Caco-2 (cell line): ENCODE measurements around the gene NKAIN4. TPM values are rescaled to one million over a fixed set of nuclear protein-coding genes. Genes with fewer than 3 reads are reported as not detected.

Experiments
- BruUV-seq: library from RNA; stranded (reverse); fragments of 400-500 nt; replicated peaks from 2 replicates; lab custom pipeline; 2021; lab: Mats Ljungman, UMichigan
- CTCF ChIA-PET: fragments of 300-600 bp; sonication (Branson Sonifier 250); formaldehyde crosslinking; loops from one replicate; lab custom pipeline; 2022; ENCODE audit warnings: antibody characterized with exemption; lab: Charles Lee
- POLR2A ChIA-PET: fragments of 300-600 bp; sonication (Branson Sonifier 250); formaldehyde crosslinking; loops from one replicate; lab custom pipeline; 2022; ENCODE audit warnings: antibody characterized with exemption; lab: Charles Lee
- DNase-seq, 2 experiments: peaks; one replicate each; pipeline versions ENCODE4 v3.0.0 to v3.0.0-alpha.2; 2020 to 2022
- H3K27me3 ChIP-seq: replicated peaks from 2 replicates; pipeline ENCODE4 v1.6.0; 2011; ENCODE audit warnings: low read length; ENCODE audit not compliant: control insufficient read depth, insufficient read depth
- H3K36me3 ChIP-seq: 2 replicates; pipeline ENCODE4 v1.5.1; 2011; ENCODE audit warnings: low read length; ENCODE audit not compliant: control insufficient read depth, insufficient read depth
- H3K4me1 ChIP-seq: fragments of 250-450 bp; sonication (Bioruptor Pico); 2 replicates; pipeline ENCODE4 v1.5.1; 2020; ENCODE audit warnings: mild to moderate bottlenecking
- H3K4me3 ChIP-seq: 2 replicates; pipeline ENCODE4 v1.5.1; 2011; ENCODE audit warnings: low read depth, mild to moderate bottlenecking, control low read depth, low read length
- H3K9me3 ChIP-seq: fragments of 250-450 bp; sonication (Bioruptor Pico); 2 replicates; pipeline ENCODE4 v1.5.1; 2020; ENCODE audit warnings: mild to moderate bottlenecking, moderate library complexity
- H3K27ac Mint-ChIP-seq: one replicate; pipeline ENCODE4 v1.8.0; 2022; ENCODE audit warnings: mixed read lengths; ENCODE audit not compliant: unreplicated experiment
- H3K27me3 Mint-ChIP-seq: one replicate; pipeline ENCODE4 v1.8.0; 2022; ENCODE audit warnings: mixed read lengths; ENCODE audit not compliant: insufficient read depth, unreplicated experiment
- H3K36me3 Mint-ChIP-seq: one replicate; pipeline ENCODE4 v1.8.0; 2022; ENCODE audit warnings: mild to moderate bottlenecking, mixed read lengths; ENCODE audit not compliant: insufficient read depth, unreplicated experiment
- H3K4me1 Mint-ChIP-seq: one replicate; pipeline ENCODE4 v1.8.0; 2022; ENCODE audit warnings: low read depth, mixed read lengths; ENCODE audit not compliant: unreplicated experiment
- H3K4me3 Mint-ChIP-seq: one replicate; pipeline ENCODE4 v1.8.0; 2022; ENCODE audit warnings: mild to moderate bottlenecking, moderate library complexity, mixed read lengths; ENCODE audit not compliant: unreplicated experiment
- H3K9me3 Mint-ChIP-seq: one replicate; pipeline ENCODE4 v1.8.0; 2022; ENCODE audit warnings: mixed read lengths; ENCODE audit not compliant: unreplicated experiment
- CTCF ChIP-seq, 2 experiments: fragments of 200-600 bp in 1 of 2; IDR thresholded peaks; 1 replicate in 1 of 2; 2 replicates in 1 of 2; pipeline versions ENCODE4 v1.5.1 to v1.8.0; 2011 to 2022; ENCODE audit warnings: antibody characterized with exemption in 1 of 2, control low read depth in 1 of 2, inconsistent platforms in 1 of 2, low read depth in 1 of 2, low read length in 1 of 2, mild to moderate bottlenecking in 1 of 2, moderate library complexity in 1 of 2; ENCODE audit not compliant: insufficient read depth in 1 of 2, severe bottlenecking in 1 of 2, unreplicated experiment in 1 of 2
- intact Hi-C: fragments of 100-400 bp; cut with micrococcal nuclease; formaldehyde crosslinking; loops from one replicate; pipeline ENCODE4 v1.10.0; 2022; ENCODE audit not compliant: unreplicated experiment
- total RNA-seq: library from RNA; stranded (reverse); gene quantifications from 2 replicates; pipeline ENCODE4 v1.2.3, GENCODE V29; 2022

Gene NKAIN4
- total RNA-seq, 1 experiment from 2014 or later: 2.7 TPM

- no peaks in the 10 kb centered on the region for H3K27me3 ChIP-seq
- ChIA-PET CTCF (no interaction called here), POLR2A (no interaction called here)
- Mint-ChIP-seq H3K4me3 (no peak overlapping the region), H3K27me3 (no peaks in the 10 kb centered on the region), H3K9me3 (no peaks in the 10 kb centered on the region), H3K4me1 (peaks cover 55% of the 10 kb centered on the region), H3K36me3 (peaks cover 98% of the 10 kb centered on the region), H3K27ac (no peak overlapping the region)
- intact Hi-C loops: no loop called here
- peaks cover 6% of the 10 kb centered on the region for H3K36me3 ChIP-seq
- no peak for TF ChIP-seq CTCF (IDR thresholded peaks at IDR 0.05; ENCODE audit: insufficient read depth in 1 of 2, low read depth in 1 of 2, low read length in 1 of 2, severe bottlenecking in 1 of 2, unreplicated experiment in 1 of 2)
- H3K4me3 ChIP-seq: no peak overlapping the region
- BruUV-seq: no TSS peak
- H3K9me3 ChIP-seq: no peaks in the 10 kb centered on the region
- 0 out of 2 replicates have a peak, but pooled peaks cover 16% of the 10 kb centered on the region for H3K4me1 ChIP-seq
- no peak for DNase-seq
These were observed 57.3 kb downstream of the NKAIN4 start for GRCh38 chr20:63196768-63197470.

- no peak for TF ChIP-seq CTCF (IDR thresholded peaks at IDR 0.05; ENCODE audit: insufficient read depth in 1 of 2, low read depth in 1 of 2, low read length in 1 of 2, severe bottlenecking in 1 of 2, unreplicated experiment in 1 of 2)
- Mint-ChIP-seq H3K36me3 (peaks cover 77% of the 10 kb centered on the region), H3K4me3 (no peak overlapping the region), H3K27ac (no peak overlapping the region), H3K27me3 (no peaks in the 10 kb centered on the region), H3K9me3 (no peaks in the 10 kb centered on the region), H3K4me1 (peaks cover 47% of the 10 kb centered on the region)
- no peak for DNase-seq
- Histone ChIP-seq H3K9me3 (no peaks in the 10 kb centered on the region), H3K4me3 (no peak overlapping the region), H3K36me3 (peaks cover 6% of the 10 kb centered on the region), H3K27me3 (no peaks in the 10 kb centered on the region), H3K4me1 (0 out of 2 replicates have a peak, but pooled peaks cover 16% of the 10 kb centered on the region)
- CTCF ChIA-PET: interaction anchor here (1.1 kb wide), 1 partner anchor 138 kb away, joined by 4 read pairs; no protein-coding TSS in a partner anchor
- POLR2A ChIA-PET: no interaction called here
- BruUV-seq: no TSS peak
- intact Hi-C loops: no loop called here
These were observed 59.5 kb downstream of the NKAIN4 start for GRCh38 chr20:63194797-63195173.

GRCh38 chr20:63194007-63194796 is 60.1 kb downstream of the NKAIN4 start:
- DNase-seq: no peak
- Mint-ChIP-seq H3K4me3 (peak overlapping the region; percentile 10), H3K9me3 (no peaks in the 10 kb centered on the region), H3K4me1 (peaks cover 41% of the 10 kb centered on the region), H3K27ac (no peak overlapping the region), H3K36me3 (peaks cover 71% of the 10 kb centered on the region), H3K27me3 (no peaks in the 10 kb centered on the region)
- no TSS peak for BruUV-seq
- H3K4me1 ChIP-seq: 0 out of 2 replicates have a peak, but pooled peaks cover 16% of the 10 kb centered on the region
- intact Hi-C loops: no loop called here
- ChIA-PET POLR2A (interaction anchor here (1.2 kb wide), 1 partner anchor 10 kb away, joined by 3 read pairs; no protein-coding TSS in a partner anchor), CTCF (interaction anchor here (1.1 kb wide), 1 partner anchor 138 kb away, joined by 4 read pairs; no protein-coding TSS in a partner anchor)
- TF ChIP-seq CTCF (IDR thresholded peaks at IDR 0.05; ENCODE audit: insufficient read depth in 1 of 2, low read depth in 1 of 2, low read length in 1 of 2, severe bottlenecking in 1 of 2, unreplicated experiment in 1 of 2): no peak
- peaks cover 4% of the 10 kb centered on the region for H3K36me3 ChIP-seq
- H3K9me3 ChIP-seq: no peaks in the 10 kb centered on the region
- no peaks in the 10 kb centered on the region for H3K27me3 ChIP-seq
- no peak overlapping the region for H3K4me3 ChIP-seq
